NAMALWA (cell line): ENCODE results near the gene CHAT.

Experiments used
- DNase-seq: peaks from one replicate; pipeline ENCODE4 v3.0.0-alpha.2; 2015; ENCODE audit warnings: low spot score

CHAT gene

DNA sequence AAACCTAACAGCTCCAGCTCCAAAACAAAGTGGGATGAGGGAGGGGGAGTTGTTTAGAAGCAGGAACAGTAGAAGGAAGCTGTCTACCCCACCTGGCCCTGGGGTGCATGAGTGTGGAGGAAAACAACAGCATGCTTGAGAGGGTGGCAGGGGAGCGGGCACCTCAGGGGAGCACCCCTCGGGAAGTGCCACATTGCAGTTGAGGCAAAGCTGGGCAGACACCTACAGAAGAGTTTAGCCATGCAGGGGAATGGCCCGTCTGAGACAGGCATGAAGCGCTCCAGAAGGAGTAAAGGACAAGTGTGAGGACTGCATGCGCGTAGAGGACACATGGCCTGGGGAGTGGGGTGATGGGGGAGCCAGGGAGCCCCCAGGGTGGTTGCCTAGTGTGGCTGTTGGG lies 18.1 kb downstream of the CHAT start:
- no peak for DNase-seq

DNA sequence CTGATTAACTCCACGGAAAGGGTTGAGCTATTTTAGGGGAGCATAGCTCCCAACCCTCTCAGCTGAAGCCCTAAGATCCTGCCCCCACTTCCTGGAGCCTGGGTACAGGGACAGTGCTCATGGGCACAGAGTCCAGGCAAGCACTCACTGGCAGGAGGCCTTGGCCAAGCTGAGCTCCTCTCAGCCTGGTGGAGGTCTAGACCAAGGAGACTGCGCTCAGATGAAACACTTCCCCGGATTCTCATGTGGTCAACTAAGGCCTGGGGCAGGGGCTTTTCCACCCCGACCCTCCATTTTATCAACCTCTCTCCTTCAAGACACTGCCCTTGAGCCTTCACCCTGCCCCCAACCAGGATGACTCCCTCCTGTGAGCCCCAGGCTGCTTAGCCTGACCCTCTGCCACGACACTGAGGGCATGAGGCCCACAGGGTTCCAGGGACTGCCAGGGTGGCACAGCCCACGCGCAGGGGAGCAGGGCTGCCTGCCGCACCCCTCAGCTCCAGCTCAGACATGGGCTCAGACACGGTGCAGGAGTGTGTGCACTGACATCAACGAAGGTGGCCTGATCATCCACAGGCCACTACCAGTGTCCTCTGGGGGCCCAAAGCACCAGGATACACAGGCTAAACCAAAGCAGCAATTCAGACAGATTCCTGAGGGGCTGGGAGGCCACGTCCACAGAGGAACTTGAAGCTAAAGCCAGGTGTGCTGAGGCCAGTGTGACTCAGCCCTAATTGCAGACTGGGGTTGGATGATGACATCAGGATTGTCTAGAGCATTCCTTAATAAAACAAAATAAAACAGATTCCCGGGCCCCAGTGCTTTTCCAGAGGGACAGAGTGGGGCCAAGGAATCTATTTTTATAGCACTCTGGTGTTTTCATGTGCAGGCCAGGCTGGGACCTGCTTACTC lies 18.8 kb downstream of the CHAT start:
- no peak for DNase-seq

DNA sequence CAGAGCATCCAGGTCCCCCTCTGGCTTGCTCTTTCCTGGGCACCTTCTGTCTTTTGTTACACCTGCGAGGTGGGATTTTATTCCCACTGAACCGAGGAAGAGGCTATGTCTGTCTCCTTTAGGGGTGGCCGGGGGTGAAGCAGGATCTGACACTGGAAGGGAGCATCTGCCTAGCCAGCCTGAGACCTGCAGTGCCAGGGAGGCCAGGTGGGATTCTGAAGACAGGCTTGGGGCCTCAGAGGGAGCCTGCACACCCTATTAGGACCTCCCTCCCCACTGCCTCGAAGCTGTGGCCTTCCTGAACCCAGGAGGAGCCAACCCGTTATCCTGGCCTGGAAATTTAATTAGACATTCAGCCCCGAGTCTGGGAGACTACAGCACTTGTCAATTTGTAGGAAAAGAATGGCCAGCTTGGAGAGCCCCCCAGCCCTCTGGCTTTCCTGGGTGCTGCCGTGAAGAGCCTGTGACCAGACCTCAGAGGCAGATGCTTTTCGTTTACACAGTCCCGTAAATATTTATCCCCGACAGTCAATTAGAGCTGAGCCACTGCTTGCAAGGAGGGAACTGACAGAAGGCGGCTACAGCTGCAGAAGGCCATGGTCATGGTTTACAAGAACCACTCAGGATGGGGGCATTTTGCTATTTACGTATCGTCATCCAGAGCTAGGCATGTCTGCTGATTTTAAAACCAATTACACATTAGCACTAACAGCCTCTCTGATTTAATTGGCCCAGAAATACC lies 19.7 kb downstream of the CHAT start:
- no peak for DNase-seq

DNA sequence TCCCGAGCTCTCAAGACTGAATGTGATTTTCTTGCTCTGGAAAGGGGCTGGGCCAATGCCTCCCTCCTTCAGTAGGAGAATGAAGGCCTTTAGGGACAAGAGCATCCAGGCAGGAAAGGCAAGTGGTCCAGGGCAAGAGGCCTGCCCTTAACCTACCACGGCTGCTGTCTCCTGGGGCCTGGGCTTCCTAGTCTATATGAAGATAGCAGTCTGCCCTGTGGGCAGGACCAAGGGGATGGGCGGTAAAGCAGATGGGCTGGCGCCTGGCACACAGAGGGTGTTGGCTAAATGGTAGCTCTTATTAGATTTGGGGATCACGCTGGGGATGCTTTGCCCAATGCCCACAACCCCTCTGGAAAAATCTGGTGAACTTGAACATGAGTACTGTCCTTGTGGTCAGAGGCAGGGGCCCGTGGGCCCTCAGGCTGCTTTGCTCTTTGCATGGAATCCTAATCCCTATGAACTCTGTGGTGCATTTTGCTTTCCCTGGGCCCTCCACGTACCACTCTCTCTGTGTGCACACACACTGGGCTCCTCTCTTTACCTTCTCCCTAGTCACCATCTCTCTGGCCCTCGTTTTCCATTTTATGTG lies 20.3 kb downstream of the CHAT start:
- DNase-seq = no peak

DNA sequence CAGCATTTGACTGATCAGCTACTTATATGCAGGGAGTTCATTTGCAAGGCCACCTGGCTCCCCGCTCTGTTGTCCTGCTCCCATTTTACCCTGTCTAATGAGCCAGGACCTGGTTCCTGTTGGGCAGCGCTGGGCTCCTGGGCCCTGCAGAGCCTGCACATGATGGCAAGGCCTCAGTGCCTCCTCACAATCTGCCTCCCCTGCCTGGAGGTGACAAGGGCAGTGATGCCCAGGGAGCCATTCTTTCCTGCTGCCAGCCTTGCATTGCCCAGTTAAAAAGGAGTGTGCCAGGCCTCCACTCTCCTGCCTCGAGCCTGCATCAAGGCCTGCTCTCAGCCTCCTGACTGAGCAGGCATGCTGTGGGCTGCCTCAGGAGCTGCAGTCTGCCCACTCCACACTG lies 28.5 kb downstream of the CHAT start:
- no peak for DNase-seq

DNA sequence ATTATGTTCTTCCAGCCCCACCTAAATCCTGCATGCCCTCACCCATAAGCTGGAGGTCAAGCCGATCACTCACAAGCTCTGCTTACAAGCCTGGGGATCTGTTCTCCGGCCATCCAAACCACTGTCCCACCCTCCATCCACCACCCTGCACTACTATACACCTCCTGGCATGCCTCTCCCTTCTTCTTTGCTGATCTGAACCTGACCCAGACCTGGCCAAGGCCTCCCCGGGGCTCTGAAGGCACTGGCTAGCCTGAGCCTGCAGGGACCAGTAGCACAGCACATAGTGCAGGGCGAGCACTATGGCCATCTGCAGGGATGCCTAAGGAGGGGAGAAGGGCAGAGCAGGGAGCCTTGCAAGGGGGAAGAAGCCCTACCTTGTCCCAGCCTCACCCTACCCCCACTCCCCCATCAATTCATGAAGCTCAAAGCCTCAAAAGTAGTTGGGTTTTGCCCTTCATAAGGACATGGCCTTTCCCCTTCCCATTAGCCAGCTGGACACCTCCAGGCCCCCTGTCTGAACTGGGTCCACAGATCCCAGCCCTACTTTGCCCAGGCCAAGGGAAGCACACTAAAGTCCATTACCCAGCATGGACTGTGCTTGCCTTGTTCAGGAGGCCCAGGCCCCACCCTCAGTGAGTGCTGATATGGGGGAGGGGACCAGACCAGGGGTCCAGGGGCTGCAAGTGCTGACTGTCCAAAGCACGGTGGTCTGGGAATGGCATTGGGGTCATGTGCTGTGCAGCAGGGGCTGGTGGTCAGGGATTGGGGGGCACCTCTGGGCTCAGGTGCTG lies 29.6 kb downstream of the CHAT start:
- DNase-seq = no peak

DNA sequence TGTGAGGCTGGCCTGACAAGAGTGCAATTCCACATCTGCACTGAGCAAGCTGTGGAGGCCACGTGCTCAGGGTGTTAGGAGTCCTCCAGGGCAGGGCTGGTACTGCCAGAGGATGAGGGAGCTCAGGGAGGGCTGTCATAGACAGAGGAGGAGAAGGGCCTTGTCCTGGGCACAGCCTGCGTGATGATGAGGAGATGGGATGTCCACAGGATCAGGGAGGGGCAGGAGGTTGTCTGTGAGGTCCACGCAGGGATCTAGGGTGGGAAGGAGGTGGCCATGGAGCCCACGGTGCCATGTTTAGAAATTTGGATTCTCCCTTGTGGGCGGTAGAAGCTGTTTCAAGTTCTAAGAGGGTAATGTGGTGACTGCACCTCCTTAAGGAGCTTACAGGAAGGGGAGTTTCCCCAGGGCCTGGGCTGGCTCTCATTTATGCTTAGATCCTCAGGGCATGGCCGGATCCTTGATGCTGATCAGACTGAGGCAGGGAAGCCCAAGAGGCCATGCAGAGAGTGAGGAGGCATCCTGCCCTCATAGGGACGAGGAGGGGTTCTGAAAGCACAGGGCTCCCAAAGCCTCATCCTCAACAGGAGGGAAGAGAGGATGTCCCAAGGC lies 30.3 kb downstream of the CHAT start:
- no peak for DNase-seq

DNA sequence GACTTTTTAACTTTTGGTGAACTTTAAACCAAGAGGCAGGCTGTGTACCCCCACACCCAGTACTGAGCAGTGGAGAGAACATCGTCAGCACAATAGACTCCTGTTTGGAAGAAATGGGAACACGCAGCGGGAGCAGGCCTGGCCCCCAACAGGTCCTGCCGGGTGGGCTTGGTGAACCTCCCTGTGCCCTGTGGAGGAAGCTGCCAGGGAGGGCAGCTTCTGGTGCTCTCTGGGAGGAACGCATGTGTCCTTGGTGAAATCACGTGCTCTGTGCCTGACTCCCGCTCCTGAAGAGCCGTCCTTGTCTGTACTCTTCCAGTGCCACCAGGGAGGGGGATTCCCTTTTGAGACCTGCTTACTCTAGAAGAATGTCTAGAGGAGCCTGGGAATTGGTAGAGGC lies 31.6 kb downstream of the CHAT start:
- no peak for DNase-seq

DNA sequence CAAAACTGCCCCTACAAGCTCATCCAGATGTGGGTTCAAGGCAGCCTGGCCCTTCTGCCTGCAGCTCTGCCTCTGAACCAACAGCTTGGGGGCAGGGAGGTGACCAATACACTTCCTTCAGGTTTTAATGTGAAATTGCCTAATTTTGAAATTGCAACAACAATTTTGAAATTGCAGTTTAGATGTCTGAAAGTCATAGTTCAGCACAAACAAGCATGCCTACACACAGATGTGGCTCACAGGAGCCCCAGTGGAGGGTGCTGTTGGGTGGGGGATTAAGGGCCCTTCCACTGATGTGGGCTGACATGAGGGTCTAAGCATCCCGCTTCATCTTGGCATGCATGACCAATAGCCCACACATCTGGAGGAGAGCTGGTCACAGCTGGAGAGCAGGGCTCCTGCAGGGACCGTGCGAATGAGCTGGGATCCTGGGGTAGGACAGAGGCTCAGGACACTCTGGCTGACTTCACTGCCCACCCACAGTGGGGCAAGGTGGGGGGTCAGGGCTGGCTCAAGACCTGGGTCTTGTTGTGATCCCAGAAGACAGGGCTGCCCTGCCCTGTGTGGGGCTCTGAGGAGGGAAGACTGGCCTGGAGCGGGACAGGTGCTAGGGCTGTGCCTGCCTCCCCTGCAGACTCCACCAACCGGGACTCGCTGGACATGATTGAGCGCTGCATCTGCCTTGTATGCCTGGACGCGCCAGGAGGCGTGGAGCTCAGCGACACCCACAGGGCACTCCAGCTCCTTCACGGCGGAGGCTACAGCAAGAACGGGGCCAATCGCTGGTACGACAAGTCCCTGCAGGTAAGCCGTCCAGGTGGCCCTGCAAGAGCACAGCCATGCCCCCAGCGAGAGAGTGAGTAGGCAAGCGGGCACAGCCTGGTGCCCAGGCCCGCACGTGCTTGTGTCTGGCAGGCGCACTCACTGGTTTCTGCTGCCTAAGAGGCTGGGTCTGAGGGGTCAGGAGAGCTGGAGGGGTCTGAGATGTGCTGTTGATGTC lies 32.3 kb downstream of the CHAT start:
- DNase-seq = no peak

DNA sequence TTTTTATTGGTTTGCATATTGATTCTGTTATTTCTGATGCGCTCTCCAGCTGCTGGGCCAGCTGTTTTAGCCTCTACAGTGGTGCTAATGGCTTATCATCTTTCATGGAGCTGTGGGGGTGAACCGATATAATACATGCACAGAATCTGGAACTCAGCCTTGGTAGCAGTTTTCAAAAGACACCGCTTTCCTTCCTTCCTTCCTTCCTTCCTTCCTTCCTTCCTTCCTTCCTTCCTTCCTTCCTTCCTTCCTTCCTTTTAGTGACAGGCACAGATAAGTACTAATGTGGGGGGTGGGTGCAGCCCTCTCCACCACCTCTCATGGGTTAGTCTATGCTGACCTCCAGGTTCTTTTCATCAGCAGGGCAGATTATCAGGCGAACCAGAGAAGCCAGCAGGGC lies 33.7 kb downstream of the CHAT start:
- no peak for DNase-seq

DNA sequence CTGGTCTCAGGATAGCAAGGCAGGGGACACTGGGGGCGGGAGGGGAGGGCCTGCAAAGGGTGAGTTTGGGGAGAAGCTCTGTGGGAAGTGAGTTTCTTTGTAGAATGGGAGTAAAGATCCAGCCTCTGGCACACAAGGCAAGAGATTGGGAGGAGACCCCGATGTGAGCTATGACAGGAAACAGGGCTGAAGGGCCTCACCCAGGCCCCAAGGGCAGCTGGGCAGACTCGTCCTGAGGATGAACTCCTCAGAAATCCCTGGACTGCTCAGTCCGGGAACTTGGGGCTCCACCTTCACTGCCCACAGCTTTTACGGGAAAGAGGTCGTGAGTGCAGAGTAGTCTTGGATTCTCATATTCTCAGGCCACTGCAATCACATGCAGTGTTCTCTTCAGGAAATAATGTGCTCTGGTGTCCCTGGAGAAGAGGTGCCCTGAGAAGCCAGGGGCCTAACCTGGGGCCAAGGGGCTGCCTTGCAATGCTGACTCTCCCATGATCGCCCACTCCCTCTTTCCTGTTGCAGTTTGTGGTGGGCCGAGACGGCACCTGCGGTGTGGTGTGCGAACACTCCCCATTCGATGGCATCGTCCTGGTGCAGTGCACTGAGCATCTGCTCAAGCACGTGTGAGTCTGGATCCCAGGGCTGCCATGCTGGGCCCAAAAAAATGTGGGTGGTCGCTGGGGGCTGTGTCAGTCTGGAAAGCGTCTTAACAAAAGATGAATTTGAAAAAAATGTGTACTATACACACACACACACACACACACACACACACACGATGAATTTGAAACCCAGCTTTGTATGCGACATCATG lies 34.4 kb downstream of the CHAT start:
- DNase-seq = no peak

DNA sequence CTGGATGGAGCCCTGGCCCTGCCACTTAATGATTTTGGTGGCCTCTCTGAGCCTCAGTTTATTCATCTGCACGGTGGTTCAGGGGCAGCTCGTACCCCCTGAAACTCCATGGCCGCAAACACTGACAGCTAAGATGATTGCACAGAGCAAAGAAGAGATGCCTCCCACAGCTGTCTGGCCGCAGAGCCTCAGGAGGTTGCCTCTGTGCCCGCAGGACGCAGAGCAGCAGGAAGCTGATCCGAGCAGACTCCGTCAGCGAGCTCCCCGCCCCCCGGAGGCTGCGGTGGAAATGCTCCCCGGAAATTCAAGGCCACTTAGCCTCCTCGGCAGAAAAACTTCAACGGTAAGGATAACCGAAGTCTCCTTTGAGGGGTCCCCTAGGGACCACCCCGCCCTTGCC lies 35.5 kb downstream of the CHAT start:
- no peak for DNase-seq

DNA sequence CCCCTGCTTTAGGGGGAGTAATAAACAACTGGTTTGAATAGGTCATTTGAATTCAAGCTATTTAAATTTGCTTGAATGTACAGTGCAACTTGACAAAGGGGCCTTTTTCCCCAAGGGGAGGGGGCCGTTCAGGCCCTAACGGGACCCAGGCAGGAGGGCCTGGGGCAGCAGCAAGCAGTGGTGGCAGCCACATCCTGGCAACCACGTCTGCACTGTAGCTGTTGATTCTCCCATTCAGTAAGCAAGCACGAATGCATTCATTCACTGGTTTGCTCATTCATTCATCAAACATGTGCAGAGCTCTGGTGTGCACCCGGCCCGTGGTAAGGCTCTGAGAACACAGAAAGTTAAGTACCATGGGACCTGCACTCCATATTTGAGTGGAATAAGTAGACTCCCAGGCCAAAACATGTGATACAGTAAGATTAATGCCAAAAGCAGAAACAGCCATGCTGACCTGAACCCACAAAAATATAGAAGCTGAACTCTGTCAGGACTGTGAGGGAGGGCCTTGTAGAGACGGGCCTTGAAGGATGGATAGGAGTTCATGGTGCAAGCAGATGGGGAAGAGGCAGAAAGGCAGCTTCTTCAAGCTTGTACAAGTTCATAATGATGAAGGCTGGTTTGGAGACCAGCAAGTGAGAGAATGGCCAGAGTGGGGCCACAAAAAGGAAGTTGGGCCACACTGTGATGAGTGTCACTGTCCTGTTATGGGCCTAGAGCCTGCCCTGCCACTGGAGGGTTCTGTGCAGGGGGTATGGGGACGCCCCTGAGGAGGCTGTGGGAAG lies 36.3 kb downstream of the CHAT start:
- DNase-seq = no peak

DNA sequence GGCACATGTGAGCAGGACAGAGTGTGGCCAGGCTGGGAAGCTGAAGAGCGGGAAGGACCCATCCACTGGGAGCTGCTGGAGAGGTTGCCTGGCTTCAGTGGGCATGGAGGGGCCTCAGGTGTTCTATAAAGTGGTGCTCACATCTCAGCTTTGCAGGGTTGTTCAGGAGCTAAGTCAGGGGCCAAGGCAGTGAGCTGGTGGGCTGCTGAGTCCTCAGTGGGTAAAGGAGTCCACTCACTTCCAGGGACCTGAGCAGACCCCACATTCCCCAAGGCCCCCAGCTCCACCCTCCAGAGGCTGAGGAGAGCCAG lies 36.8 kb downstream of the CHAT start:
- DNase-seq = no peak

DNA sequence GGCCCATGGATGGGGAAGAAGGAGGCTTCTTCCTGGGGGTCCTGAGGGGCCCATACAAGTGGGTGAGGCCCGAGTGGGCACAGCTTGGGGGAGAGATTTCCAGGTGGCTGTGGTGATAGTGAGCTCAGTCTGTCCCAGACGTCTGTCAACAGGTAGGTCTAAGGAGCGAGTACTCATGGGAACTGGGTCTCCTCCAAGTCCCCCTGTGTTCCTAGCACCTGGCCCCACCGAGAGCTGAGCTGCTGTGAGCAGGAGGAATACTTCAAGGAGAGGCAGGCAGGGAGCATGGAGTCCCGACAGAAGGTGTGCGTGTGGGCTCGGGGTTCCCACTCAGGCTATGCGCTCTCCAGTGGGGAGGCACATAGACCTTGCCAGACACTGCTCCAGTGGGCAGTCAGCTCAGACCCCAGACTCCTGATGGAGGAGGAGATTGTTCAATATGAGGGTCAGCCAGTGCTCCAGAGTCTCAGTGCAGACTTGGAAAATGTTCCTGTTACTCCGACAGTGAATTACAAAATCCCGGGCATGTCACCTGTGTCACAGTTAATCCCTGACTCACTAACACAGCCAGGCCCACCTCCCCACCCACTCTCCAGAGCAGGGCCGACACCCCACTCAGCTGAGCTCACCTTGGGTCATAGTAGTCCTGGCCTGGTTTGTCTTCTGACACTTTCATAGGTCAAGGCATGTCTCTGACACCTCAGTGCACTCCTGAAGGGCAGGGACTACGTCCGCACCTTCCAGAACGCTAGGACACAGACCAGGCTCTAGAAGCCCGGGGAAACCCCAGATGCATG lies 37.4 kb downstream of the CHAT start:
- DNase-seq = no peak

DNA sequence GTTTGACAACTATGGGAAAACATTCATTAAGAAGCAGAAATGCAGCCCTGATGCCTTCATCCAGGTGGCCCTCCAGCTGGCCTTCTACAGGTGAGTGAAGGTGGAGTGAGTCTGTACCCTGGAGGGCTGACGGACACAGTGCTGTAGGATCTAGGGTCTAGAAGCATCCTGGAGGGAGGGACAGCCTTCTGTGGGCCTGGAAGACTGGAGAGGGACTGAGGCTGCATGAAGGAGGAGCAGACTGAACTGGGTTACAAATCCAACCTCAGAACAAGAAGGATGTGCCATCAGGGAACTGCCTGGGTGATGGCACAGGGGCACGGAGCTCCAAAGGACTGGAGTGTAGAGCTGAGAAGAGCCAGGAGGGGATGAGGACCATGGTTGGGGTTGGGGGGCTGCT lies 38.1 kb downstream of the CHAT start:
- no peak for DNase-seq

DNA sequence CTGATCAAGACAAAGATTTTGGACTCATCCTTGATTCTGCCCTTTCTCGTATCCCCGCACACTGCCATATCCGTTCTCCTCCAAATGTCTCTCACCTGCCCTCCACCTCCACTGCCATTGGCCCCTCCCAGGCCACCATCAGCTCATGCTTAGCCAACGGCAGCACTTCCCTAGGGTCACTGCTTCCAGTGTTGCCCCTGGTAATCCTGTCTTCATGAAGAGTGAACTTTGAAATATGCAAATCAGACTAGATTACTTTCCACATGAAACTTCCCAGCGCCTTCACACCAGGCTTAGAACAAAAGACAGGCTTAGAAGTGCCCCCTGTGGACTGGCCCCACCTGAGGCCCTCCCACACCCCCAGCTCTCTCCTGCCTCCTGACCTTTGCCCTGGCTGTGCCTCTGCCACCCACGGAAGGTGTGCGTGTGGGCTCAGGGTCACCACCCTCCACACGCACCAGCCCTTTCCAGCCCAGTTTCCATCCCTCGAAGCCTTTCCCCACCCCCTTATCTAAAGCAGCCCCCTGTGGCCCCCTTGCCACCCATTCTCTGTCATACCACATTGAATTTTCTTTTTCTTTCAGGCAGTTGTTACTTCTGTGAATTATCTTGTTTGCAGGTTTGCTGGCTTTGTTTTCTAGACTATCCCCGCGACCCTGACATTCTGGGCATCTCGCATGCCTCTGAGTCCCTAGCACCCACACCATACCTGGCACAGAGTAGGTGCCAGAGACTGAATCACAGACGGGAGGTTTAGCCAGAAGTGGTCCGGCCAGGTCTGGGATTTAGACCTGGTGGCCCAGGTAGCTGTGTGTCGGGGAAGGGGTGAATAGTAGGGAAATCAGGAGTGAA lies 38.8 kb downstream of the CHAT start:
- DNase-seq = no peak
